H9 (cell line): ENCODE measurements around the gene PTPRC. TPM values are rescaled to one million over a fixed set of nuclear protein-coding genes. Genes with fewer than 3 reads are reported as not detected.

Experiments
- DNase-seq: peaks from one replicate; pipeline ENCODE4 v3.0.0-alpha.2; 2017
- H2AFZ ChIP-seq: one replicate; pipeline ENCODE4 v1.6.1; 2013; ENCODE audit warnings: mild to moderate bottlenecking, low read length, control low read depth, moderate library complexity
- H2AK5ac ChIP-seq: 2 replicates; pipeline ENCODE4 v1.6.1; 2013; ENCODE audit warnings: low read length, control low read depth, mixed read lengths; ENCODE audit not compliant: insufficient read length
- H2BK120ac ChIP-seq: one replicate; pipeline ENCODE4 v1.6.1; 2013; ENCODE audit warnings: low read depth, mild to moderate bottlenecking, low read length, control low read depth, inconsistent platforms; ENCODE audit not compliant: poor library complexity, severe bottlenecking
- H2BK12ac ChIP-seq: 2 replicates; pipeline ENCODE4 v1.6.1; 2013; ENCODE audit warnings: low read length, control low read depth, mixed read lengths, low read depth; ENCODE audit not compliant: insufficient read length
- H2BK15ac ChIP-seq: 2 replicates; pipeline ENCODE4 v1.6.1; 2013; ENCODE audit warnings: low read depth, low read length, control low read depth
- H2BK20ac ChIP-seq: one replicate; pipeline ENCODE4 v1.6.1; 2013; ENCODE audit warnings: low read depth, mild to moderate bottlenecking, low read length, control low read depth, inconsistent platforms; ENCODE audit not compliant: poor library complexity, severe bottlenecking
- H2BK5ac ChIP-seq: 2 replicates; pipeline ENCODE4 v1.6.1; 2013; ENCODE audit warnings: low read length, control low read depth, mixed read lengths; ENCODE audit not compliant: insufficient read length
- H3K14ac ChIP-seq: 2 replicates; pipeline ENCODE4 v1.6.1; 2013; ENCODE audit warnings: low read length, control low read depth; ENCODE audit not compliant: insufficient read depth
- H3K18ac ChIP-seq: 2 replicates; pipeline ENCODE4 v1.6.1; 2013; ENCODE audit warnings: low read depth, mild to moderate bottlenecking, mixed read lengths, low read length, control low read depth; ENCODE audit not compliant: insufficient read length
- H3K23ac ChIP-seq: 2 replicates; pipeline ENCODE4 v1.6.1; 2013; ENCODE audit warnings: low read length, control low read depth, mixed read lengths, low read depth; ENCODE audit not compliant: insufficient read length
- H3K23me2 ChIP-seq: 2 replicates; pipeline ENCODE4 v1.6.1; 2013; ENCODE audit warnings: low read depth, mild to moderate bottlenecking, mixed read lengths, low read length, control low read depth; ENCODE audit not compliant: insufficient read length, poor library complexity, severe bottlenecking
- H3K27ac ChIP-seq: 2 replicates; pipeline ENCODE4 v1.5.1; 2013; ENCODE audit warnings: low read length, control low read depth, mixed read lengths, low read depth; ENCODE audit not compliant: insufficient read length
- H3K27me3 ChIP-seq: 2 replicates; pipeline ENCODE4 v1.6.1; 2013; ENCODE audit warnings: low read length, control low read depth, inconsistent platforms; ENCODE audit not compliant: insufficient read depth
- H3K4ac ChIP-seq: 2 replicates; pipeline ENCODE4 v1.6.1; 2013; ENCODE audit warnings: low read depth, mild to moderate bottlenecking, control low read depth, inconsistent platforms, low read length, moderate library complexity
- H3K4me1 ChIP-seq: 2 replicates; pipeline ENCODE4 v1.6.1; 2013; ENCODE audit warnings: low read length, control low read depth, inconsistent platforms; ENCODE audit not compliant: insufficient read depth
- H3K4me2 ChIP-seq: 2 replicates; pipeline ENCODE4 v1.6.1; 2013; ENCODE audit warnings: low read length, control low read depth, mixed read lengths; ENCODE audit not compliant: insufficient read length, insufficient read depth
- H3K56ac ChIP-seq: 2 replicates; pipeline ENCODE4 v1.6.1; 2013; ENCODE audit warnings: low read depth, mild to moderate bottlenecking, mixed read lengths, low read length, control low read depth; ENCODE audit not compliant: insufficient read length
- H3K79me1 ChIP-seq: 2 replicates; pipeline ENCODE4 v1.6.1; 2013; ENCODE audit warnings: low read depth, mild to moderate bottlenecking, moderate library complexity, low read length, control low read depth, inconsistent platforms; ENCODE audit not compliant: insufficient read depth, poor library complexity, severe bottlenecking
- H3K79me2 ChIP-seq: 2 replicates; pipeline ENCODE4 v1.6.1; 2013; ENCODE audit warnings: low read length, control low read depth, inconsistent platforms; ENCODE audit not compliant: insufficient read depth
- H3K9ac ChIP-seq: 2 replicates; pipeline ENCODE4 v1.6.1; 2013; ENCODE audit warnings: low read length, control low read depth, mixed read lengths; ENCODE audit not compliant: insufficient read length; ENCODE audit errors: extremely low read depth
- H3K9me3 ChIP-seq: one replicate; pipeline ENCODE4 v1.6.1; 2013; ENCODE audit warnings: low read depth, low read length, inconsistent platforms; ENCODE audit not compliant: control insufficient read depth
- H3T11ph ChIP-seq: one replicate; pipeline ENCODE4 v1.6.1; 2013; ENCODE audit warnings: mild to moderate bottlenecking, low read length, control low read depth, inconsistent platforms
- H4K20me1 ChIP-seq: one replicate; pipeline ENCODE4 v1.6.1; 2013; ENCODE audit not compliant: control insufficient read depth, insufficient read length, insufficient read depth
- H4K5ac ChIP-seq: 2 replicates; pipeline ENCODE4 v1.6.1; 2013; ENCODE audit warnings: low read depth, mild to moderate bottlenecking, mixed read lengths, low read length, control low read depth; ENCODE audit not compliant: insufficient read length
- H4K8ac ChIP-seq: replicated peaks from 2 replicates; pipeline ENCODE4 v1.6.1; 2013; ENCODE audit warnings: low read length, control low read depth, mixed read lengths, low read depth; ENCODE audit not compliant: insufficient read length
- H4K91ac ChIP-seq: 2 replicates; pipeline ENCODE4 v1.6.1; 2013; ENCODE audit warnings: low read depth, mild to moderate bottlenecking, moderate library complexity, mixed read lengths, low read length, control low read depth; ENCODE audit not compliant: insufficient read length
- H3K27ac Mint-ChIP-seq, 3 experiments: 2 replicates in 2 of 3; 3 replicates in 1 of 3; pipeline ENCODE4 v1.8.0; 2020 to 2021; ENCODE audit warnings: mixed read lengths in 3 of 3, mild to moderate bottlenecking in 1 of 3, moderate library complexity in 1 of 3
- H3K27me3 Mint-ChIP-seq: 2 replicates; pipeline ENCODE4 v1.8.0; 2021; ENCODE audit warnings: low read depth, mild to moderate bottlenecking, moderate library complexity, mixed read lengths
- H3K36me3 Mint-ChIP-seq, 3 experiments: 2 replicates in 2 of 3; 3 replicates in 1 of 3; pipeline ENCODE4 v1.8.0; 2020 to 2021; ENCODE audit warnings: low read depth in 3 of 3, mixed read lengths in 3 of 3; ENCODE audit not compliant: insufficient read depth in 1 of 3
- H3K4me1 Mint-ChIP-seq, 2 experiments: 2 replicates each; pipeline ENCODE4 v1.8.0; 2020; ENCODE audit warnings: mixed read lengths in 2 of 2
- H3K4me3 Mint-ChIP-seq, 2 experiments: 2 replicates in 1 of 2; 3 replicates in 1 of 2; pipeline ENCODE4 v1.8.0; 2020 to 2021; ENCODE audit warnings: mild to moderate bottlenecking in 2 of 2, mixed read lengths in 2 of 2, moderate library complexity in 1 of 2
- H3K9me3 Mint-ChIP-seq, 2 experiments: 2 replicates in 1 of 2; 3 replicates in 1 of 2; pipeline ENCODE4 v1.8.0; 2020; ENCODE audit warnings: mild to moderate bottlenecking in 2 of 2, mixed read lengths in 2 of 2, moderate library complexity in 1 of 2
- WGBS: extraction: QIAGEN DNeasy Blood & Tissue Kit; methylation state at CpG from one replicate; pipeline ENCODE4 v1.1.7; 2013; ENCODE audit warnings: missing lambda C conversion rate, low lambda C conversion rate, mixed read lengths; ENCODE audit not compliant: insufficient read length; ENCODE audit errors: extremely low coverage; 5-methylcytosine and 5-hydroxymethylcytosine counted together
- total RNA-seq: library from RNA; stranded (reverse); gene quantifications from 2 replicates; pipeline ENCODE4 v1.2.1, GENCODE V29; 2021
- TF ChIP-seq, protein P1 (sequence below): fragments of 200-600 bp; sonication (generic); conservative IDR thresholded peaks from 3 replicates; pipeline ENCODE4 v1.8.0; 2021; ENCODE audit warnings: antibody characterized with exemption, mild to moderate bottlenecking

Gene PTPRC
- total RNA-seq, 1 experiment from 2014 or later, result not detected

DNA sequence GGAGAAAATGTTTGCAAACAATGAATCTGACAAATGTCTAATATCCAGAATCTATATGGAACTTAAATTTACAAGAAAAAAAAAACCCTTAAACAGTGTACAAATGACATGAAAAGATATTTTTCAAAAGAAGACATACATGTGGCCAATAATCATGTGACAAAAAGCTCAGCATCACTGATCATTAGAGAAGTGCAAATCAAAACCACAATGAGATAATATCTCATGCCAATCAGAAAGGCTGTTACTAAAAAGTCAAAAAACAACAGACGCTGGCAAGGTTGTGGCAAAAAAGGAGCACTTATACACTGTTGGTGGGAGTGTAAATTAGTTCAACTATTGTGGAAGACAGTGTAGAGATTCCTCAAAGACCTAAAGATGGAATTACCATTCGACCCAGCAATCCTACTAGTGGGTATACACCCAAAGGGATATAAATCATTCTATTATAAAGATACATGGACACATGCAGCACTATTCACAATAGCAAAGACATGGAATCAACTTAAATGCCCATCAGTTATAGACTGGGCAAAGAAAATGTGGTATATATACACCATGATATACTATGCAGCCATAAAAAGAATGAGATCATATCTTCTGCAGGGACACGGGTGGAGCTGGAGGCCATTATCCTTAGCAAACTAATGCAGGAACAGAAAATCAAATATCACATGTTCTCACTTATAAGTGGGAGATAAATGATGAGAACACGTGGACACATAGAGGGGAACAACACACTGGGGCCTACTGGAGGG, 123.2 kb downstream of the PTPRC start:
- H3K27me3 ChIP-seq, result no peaks in the 10 kb centered on the region
- Mint-ChIP-seq H3K9me3 (no peaks in the 10 kb centered on the region; a peak in 1 of 5 replicates), H3K27me3 (no peaks in the 10 kb centered on the region; the same call in 1 of the 2 replicates), H3K4me1 (no peaks in the 10 kb centered on the region), H3K4me3 (no peak overlapping the region), H3K27ac (no peak overlapping the region), H3K36me3 (no peaks in the 10 kb centered on the region)
- H2BK20ac ChIP-seq, result no peak overlapping the region
- no peaks in the 10 kb centered on the region for H3K79me2 ChIP-seq
- H3K9ac ChIP-seq, result no peak overlapping the region
- no peak overlapping the region for H4K8ac ChIP-seq
- no peak overlapping the region for H2BK120ac ChIP-seq
- H3K4me2 ChIP-seq, result no peak overlapping the region
- H2AFZ ChIP-seq, result no peak overlapping the region
- no peaks in the 10 kb centered on the region for H3K9me3 ChIP-seq
- no peaks in the 10 kb centered on the region for H3K4me1 ChIP-seq
- no peaks in the 10 kb centered on the region for H4K20me1 ChIP-seq
- H3K4ac ChIP-seq, result no peak overlapping the region
- H3K56ac ChIP-seq, result no peak overlapping the region
- TF ChIP-seq, protein P1, sequence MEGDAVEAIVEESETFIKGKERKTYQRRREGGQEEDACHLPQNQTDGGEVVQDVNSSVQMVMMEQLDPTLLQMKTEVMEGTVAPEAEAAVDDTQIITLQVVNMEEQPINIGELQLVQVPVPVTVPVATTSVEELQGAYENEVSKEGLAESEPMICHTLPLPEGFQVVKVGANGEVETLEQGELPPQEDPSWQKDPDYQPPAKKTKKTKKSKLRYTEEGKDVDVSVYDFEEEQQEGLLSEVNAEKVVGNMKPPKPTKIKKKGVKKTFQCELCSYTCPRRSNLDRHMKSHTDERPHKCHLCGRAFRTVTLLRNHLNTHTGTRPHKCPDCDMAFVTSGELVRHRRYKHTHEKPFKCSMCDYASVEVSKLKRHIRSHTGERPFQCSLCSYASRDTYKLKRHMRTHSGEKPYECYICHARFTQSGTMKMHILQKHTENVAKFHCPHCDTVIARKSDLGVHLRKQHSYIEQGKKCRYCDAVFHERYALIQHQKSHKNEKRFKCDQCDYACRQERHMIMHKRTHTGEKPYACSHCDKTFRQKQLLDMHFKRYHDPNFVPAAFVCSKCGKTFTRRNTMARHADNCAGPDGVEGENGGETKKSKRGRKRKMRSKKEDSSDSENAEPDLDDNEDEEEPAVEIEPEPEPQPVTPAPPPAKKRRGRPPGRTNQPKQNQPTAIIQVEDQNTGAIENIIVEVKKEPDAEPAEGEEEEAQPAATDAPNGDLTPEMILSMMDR, result no peak
- H3K23ac ChIP-seq, result no peak overlapping the region
- H4K5ac ChIP-seq, result no peak overlapping the region
- no peak overlapping the region for H2BK15ac ChIP-seq
- no peak for DNase-seq
- no peak overlapping the region for H2BK5ac ChIP-seq
- H2AK5ac ChIP-seq, result no peak overlapping the region
- H3K23me2 ChIP-seq, result no peaks in the 10 kb centered on the region
- H3K14ac ChIP-seq, result no peak overlapping the region
- no peak overlapping the region for H4K91ac ChIP-seq
- H3T11ph ChIP-seq, result no peak overlapping the region
- WGBS, result no CpG with 5 or more reads among the region's 4 CpGs
- H2BK12ac ChIP-seq, result no peak overlapping the region
- H3K79me1 ChIP-seq, result no peaks in the 10 kb centered on the region
- no peak overlapping the region for H3K18ac ChIP-seq
- H3K27ac ChIP-seq, result no peak overlapping the region
